SK-N-SH treated with all-trans-retinoic acid at 6 μM for 48 hours (cell line): ENCODE results near the gene DIP2B.

Source experiments
- BACH2 ChIP-seq: fragments of 250-450 bp; sonication (Bioruptor Pico); IDR thresholded peaks from 2 replicates; pipeline ENCODE4 v1.9.0; 2021; ENCODE audit warnings: mild to moderate bottlenecking, borderline replicate concordance
- GLIS3 ChIP-seq: fragments of 250-450 bp; sonication (Bioruptor Pico); IDR thresholded peaks from 2 replicates; pipeline ENCODE4 v1.5.0; 2020; ENCODE audit warnings: mild to moderate bottlenecking, moderate library complexity
- PATZ1 ChIP-seq: fragments of 250-450 bp; sonication (Bioruptor Pico); IDR thresholded peaks from 2 replicates; pipeline ENCODE4 v1.8.0; 2020; ENCODE audit warnings: mild to moderate bottlenecking, moderate library complexity, borderline replicate concordance
- RARB ChIP-seq: fragments of 250-450 bp; sonication (Bioruptor Pico); IDR thresholded peaks from 2 replicates; pipeline ENCODE4 v1.8.0; 2021; ENCODE audit warnings: mild to moderate bottlenecking, moderate library complexity
- TCF4 ChIP-seq: fragments of 250-450 bp; sonication (Bioruptor Pico); IDR thresholded peaks from 2 replicates; pipeline ENCODE4 v1.8.0; 2021; ENCODE audit warnings: mild to moderate bottlenecking, moderate library complexity, borderline replicate concordance
- TOX ChIP-seq: fragments of 250-450 bp; sonication (Bioruptor Pico); IDR thresholded peaks from 2 replicates; pipeline ENCODE4 v1.8.0; 2021; ENCODE audit warnings: mild to moderate bottlenecking, moderate library complexity, borderline replicate concordance
- TSHZ2 ChIP-seq: fragments of 250-450 bp; sonication (Bioruptor Pico); IDR thresholded peaks from 2 replicates; pipeline ENCODE4 v1.5.0; 2020; ENCODE audit warnings: mild to moderate bottlenecking, moderate library complexity
- ZFP3 ChIP-seq: fragments of 250-450 bp; sonication (Bioruptor Pico); IDR thresholded peaks from 2 replicates; pipeline ENCODE4 v1.5.0; 2020; ENCODE audit warnings: mild to moderate bottlenecking, moderate library complexity
- ZNF565 ChIP-seq: fragments of 450-650 bp; formaldehyde crosslinking; conservative IDR thresholded peaks from 2 replicates; pipeline ENCODE4 v1.5.0; 2020; ENCODE audit warnings: low read depth, mild to moderate bottlenecking, moderate library complexity
- ZNF70 ChIP-seq: fragments of 450-650 bp; formaldehyde crosslinking; IDR thresholded peaks from 2 replicates; pipeline ENCODE4 v1.5.0; 2020; ENCODE audit warnings: mild to moderate bottlenecking, moderate library complexity
- ZNF8 ChIP-seq: fragments of 450-650 bp; formaldehyde crosslinking; IDR thresholded peaks from 2 replicates; pipeline ENCODE4 v1.5.0; 2020; ENCODE audit warnings: mild to moderate bottlenecking, moderate library complexity

- TF ChIP-seq TOX (CRISPR knock-in tag) (no peak), PATZ1 (CRISPR knock-in tag) (no peak), ZNF70 (CRISPR knock-in tag) (no peak), RARB (CRISPR knock-in tag) (no peak), ZNF565 (no peak), GLIS3 (CRISPR knock-in tag) (no peak), ZFP3 (CRISPR knock-in tag) (no peak), TCF4 (no peak), ZNF8 (CRISPR knock-in tag) (no peak), TSHZ2 (no peak), BACH2 (CRISPR knock-in tag) (no peak)
Measured at GRCh38 chr12:50740307-50740706, 235.5 kb downstream of the DIP2B start.
